ENCODE measurements around the gene TGDS. TPM values are rescaled to one million over a fixed set of nuclear protein-coding genes. Genes with fewer than 3 reads are reported as not detected.
"Not testable (repeated sequence)": the region's sequence is repeated elsewhere in the genome, so short reads cannot be mapped to it uniquely, and the experiment has no call there.

TGDS gene
- 18.0 and 29.3 TPM in 2 replicates for total RNA-seq

DNA sequence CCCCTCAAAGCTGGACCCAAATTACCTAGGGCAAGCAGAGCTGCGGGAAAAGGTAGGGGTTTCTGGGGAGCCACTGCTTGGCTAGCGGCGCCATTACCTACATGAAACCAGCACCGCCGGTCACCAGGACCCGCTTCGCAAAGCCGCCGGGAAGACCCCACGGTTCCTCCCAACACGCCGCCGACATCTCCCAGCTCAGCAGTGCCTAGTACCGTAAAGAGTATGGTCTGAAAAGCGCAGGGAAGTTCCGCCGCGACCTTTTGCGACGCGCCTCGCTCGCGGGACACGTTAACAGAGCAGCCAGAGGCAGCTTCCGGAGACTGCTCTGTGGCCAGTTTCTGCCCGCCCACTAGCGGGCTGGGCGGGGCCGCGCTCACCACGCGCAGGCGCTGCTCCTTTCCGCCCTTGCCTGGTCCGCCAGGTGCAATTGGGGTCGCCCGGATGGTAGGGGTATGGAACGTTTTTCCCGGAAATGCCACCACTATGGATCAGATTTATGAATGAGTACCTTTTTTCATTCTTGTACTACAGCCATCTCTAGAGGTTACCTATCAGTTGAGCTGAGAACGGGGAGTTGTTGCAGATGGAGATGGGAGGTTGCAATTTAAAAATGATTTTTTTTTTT is at the start of gene TGDS:
Gene TGDS, minus strand, starts transcription at position 203 of the 625 bp plus-strand sequence. Its CDS starts 16 bp downstream, at position 187.
- DNase-seq (ENCODE audit: low read depth): peak; percentile 91

- DNase-seq (ENCODE audit: low read depth): peak; percentile 40
Measured at GRCh38 chr13:94641409-94641941, 45.5 kb upstream of the TGDS start.

- DNase-seq (ENCODE audit: low read depth): peak; percentile 37
Measured at GRCh38 chr13:94640721-94641120, 44.8 kb upstream of the TGDS start.

DNA sequence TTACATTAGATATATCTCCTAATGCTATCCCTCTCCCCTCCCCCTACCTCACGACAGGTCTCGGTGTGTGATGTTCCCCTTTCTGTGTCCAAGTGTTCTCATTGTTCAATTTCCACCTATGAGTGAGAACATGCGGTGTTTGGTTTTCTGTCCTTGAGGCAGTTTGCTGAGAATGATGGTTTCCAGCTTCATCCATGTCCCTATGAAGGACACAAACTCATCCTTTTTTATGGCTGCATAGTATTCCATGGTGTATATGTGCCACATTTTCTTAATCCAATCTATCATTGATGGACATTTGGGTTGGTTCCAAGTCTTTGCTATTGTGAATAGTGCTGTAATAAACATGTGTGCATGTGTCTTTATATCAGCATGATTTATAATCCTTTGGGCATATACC is 41.7 kb upstream of the TGDS start:
- not testable (repeated sequence) for DNase-seq (ENCODE audit: low read depth)

- DNase-seq (ENCODE audit: low read depth): no peak
Measured at GRCh38 chr13:94636942-94637578, 41.1 kb upstream of the TGDS start.

GRCh38 chr13:94636096-94636495 is 40.1 kb upstream of the TGDS start:
- not testable (repeated sequence) for DNase-seq (ENCODE audit: low read depth)

DNA sequence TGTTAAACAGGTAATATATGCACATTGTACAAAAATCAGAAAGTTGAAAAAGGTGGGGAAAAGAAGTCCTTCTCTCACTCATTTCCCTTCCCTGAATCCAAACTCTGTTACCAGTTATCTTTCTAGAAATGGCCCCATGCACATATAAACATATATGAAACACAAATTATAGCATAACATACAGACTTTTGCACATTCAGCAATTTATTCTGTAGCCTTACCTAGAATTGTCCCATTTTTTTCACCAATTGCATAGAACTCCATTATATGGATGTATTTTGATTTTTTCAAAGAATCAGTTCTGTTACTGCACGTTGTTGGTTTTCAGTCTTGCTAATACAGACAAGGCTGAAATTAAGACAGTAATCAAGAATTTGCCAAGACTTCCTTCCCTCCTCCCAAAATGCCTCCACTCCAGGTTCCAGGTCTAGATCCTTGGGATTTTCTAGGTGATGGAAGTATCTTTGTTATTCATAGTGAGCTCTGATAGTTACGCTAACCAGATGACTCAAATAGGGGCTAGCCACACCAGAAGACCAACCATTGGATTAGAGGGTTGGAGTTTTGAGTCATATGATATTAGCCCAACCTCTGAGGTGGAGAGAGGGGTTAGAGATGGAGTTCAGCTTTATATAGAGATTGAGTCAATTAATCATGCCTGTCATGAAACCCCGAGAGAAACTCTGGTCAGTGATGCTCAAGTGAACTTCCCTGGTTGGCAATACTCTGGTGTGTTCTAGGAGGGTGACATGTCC is 36.5 kb upstream of the TGDS start:
- no peak for DNase-seq (ENCODE audit: low read depth)

GRCh38 chr13:94630858-94631257 is 34.9 kb upstream of the TGDS start:
- no peak for DNase-seq (ENCODE audit: low read depth)

- no peak for DNase-seq (ENCODE audit: low read depth)
Measured at GRCh38 chr13:94623316-94623715, 27.4 kb upstream of the TGDS start.

DNA sequence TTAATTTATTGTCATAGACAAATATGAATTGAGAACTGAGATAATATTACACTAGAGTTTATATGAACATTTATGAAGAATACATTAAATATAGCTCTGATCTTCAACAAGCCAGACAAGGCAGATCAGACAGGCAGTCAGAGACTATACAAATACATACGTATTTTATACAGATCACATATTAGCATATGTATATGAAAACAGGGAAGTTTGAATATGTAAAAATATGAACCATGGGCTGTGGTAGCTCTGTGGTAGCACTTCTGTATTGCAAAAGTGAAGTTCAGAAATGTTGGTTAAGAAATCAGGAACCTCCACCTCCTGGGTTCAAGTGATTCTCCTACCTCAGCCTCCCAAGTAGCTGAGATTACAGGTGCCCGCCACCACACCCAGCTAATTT is 26.4 kb upstream of the TGDS start:
- DNase-seq (ENCODE audit: low read depth): no peak

- DNase-seq (ENCODE audit: low read depth): peak; percentile 33
Measured at GRCh38 chr13:94620286-94620896, 24.4 kb upstream of the TGDS start.

GRCh38 chr13:94617389-94618000 is 21.5 kb upstream of the TGDS start:
- no peak for DNase-seq (ENCODE audit: low read depth)

- no peak for DNase-seq (ENCODE audit: low read depth)
Measured at GRCh38 chr13:94613051-94613450, 17.1 kb upstream of the TGDS start.

- no peak for DNase-seq (ENCODE audit: low read depth)
Measured at GRCh38 chr13:94612050-94612449, 16.1 kb upstream of the TGDS start.

- no peak for DNase-seq (ENCODE audit: low read depth)
Measured at GRCh38 chr13:94610475-94610874, 14.5 kb upstream of the TGDS start.

GRCh38 chr13:94609196-94609595 is 13.2 kb upstream of the TGDS start:
- DNase-seq (ENCODE audit: low read depth): no peak

DNA sequence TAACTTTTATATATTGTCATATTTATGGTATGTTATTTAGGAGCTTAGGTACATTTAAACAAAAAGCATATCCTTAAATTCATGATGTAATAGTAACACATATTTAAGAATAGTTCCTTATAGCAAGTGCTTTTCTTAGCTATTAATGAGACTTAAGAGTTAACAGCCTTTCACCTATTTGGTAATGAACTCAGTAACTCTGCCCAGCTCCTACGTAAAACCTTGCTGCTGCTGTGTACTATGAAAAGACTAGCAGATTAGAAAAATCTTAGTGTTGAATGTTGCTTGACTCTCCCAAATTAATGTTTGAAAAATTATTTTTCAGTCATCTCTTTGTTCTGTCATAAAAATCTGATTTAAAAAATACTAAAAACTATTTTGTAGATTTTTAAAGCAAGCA is 12.6 kb upstream of the TGDS start:
- no peak for DNase-seq (ENCODE audit: low read depth)

DNA sequence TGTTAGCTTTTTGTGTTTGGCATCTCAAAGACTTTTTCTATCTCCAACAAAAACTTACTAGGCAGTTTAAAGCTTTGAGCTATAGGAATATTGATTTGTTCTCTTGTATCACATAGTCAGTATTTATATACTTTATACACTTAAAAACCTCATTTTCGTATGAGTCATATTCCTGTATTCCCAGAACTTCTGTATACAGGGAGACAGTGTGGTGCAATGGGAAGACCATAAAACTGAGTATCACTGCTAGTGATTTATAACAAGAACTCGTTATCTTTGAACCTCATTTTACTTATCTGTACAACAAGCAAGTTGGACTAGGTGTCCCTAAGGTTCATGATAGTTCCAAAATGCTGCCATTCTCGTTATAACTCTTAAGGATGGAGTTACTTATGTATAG is 12.0 kb upstream of the TGDS start:
- DNase-seq (ENCODE audit: low read depth): no peak

- DNase-seq (ENCODE audit: low read depth): no peak
Measured at GRCh38 chr13:94607056-94607455, 11.1 kb upstream of the TGDS start.

- no peak for DNase-seq (ENCODE audit: low read depth)
Measured at GRCh38 chr13:94602467-94602866, 6.5 kb upstream of the TGDS start.

DNA sequence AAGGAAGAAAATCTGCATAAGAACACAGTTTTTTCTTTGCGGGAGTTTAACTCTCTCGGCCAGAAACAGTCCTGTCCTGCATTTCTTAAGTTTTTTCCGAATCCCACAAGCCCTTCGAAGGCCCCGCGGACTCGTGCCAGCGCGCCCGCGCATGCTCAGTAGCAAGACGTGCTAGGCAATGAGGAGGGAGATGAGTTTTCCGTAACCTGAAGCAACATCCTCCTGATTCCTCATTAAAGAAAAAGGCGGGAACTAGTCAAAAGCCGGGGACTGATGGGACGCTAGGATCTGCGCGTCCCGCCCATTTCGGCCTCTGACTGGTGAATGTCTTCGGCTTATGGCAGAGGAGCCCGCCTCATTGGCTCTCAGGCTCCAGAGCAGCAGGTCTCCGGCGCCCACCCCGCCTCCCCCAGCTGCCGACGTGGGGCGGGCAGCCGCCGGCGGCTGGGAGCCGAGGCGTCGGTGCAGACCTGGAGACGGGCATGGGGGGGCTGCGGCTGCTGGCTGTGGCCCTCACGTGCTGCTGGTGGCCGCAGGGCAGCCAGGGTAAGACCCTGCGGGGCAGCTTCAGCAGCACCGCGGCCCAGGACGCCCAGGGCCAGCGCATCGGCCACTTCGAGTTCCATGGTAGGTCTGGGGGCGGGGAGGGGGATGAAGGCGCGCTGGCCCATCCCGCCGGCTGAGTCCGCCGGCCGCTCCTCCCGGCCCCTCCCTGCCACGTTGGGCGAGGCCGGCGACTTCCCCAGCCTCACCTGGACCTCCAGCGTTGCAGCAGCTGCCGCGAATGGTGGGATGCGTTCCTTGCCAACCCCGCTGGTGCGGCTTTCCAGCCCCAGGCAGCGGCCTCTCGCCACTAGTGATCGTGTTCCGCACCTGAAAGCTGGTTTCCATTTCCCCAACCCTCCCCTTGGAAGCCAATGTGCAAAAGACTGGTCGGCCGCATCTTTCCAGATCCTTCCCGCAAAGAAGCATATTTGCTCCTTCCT is 5.8 kb upstream of the TGDS start, which contains the start of gene GPR180:
Gene GPR180, plus strand, starts transcription at position 412 of the 986 bp plus-strand sequence. Its CDS starts 71 bp downstream, at position 483.
- DNase-seq (ENCODE audit: low read depth): peak; percentile 99
